ENCODE measurements around the gene ZNF382. TPM values are rescaled to one million over a fixed set of nuclear protein-coding genes. Genes with fewer than 3 reads are reported as not detected.

Gene ZNF382
- total and polyA plus RNA-seq, 10 of the 15 experiments (the other 5 are each of a cell fraction or from before 2014, with no cell fraction given), result 0.02 to 0.74 (median 0.55) TPM

DNA sequence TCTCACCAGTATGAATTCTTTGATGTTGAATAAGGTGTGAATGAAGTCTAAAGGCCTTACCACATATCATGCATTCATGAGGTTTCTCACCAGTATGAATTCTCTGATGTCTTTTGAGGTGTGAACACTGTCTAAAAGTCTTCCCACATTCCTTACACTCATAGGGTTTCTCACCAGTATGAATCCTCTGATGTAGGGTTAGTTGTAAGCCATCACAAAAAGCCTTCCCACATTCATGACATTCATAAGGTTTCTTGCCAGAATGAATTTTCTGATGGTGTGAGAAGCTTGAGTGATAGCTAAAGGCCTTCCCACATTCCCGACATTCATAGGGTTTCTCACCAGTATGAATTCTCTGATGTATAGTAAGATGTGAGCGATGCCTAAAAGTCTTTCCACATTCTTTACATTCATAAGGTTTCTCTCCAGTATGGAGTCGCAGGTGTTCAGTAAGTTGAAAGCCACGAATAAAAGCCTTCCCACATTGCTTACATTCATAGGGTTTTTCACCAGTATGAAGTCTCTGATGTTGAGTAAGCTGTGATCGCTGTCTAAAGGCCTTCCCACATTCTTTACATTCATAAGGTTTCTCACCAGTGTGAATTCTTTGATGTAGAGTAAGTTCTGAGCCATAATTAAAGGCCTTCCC is 33.9 kb downstream of the ZNF382 start (continued):
- TF ChIP-seq FOXM1 (IDR thresholded peaks at IDR 0.05; ENCODE audit: low read depth, low read length) (no peak), HCFC1 (IDR thresholded peaks at IDR 0.05; ENCODE audit: low read length) (no peak), BCLAF1 (IDR thresholded peaks at IDR 0.05) (no peak), TARDBP (IDR thresholded peaks at IDR 0.05; ENCODE audit: borderline replicate concordance) (no peak), KLF5 (IDR thresholded peaks at IDR 0.05; ENCODE audit: partially characterized antibody) (peak; percentile 68), MYC (IDR thresholded peaks at IDR 0.05; ENCODE audit: insufficient read depth, insufficient read length, insufficient replicate concordance, low read length, severe bottlenecking) (no peak), EP300 (IDR thresholded peaks at IDR 0.05; ENCODE audit: borderline replicate concordance in 1 of 2, control insufficient read depth in 1 of 2, low read depth in 2 of 2, low read length in 2 of 2) (no peak), PRDM15 (CRISPR knock-in tag; IDR thresholded peaks at IDR 0.05) (no peak)
